GM12864 (cell line): ENCODE results near the gene TRAF2.

ENCODE experiments used
- DNase-seq: peaks from one replicate; pipeline ENCODE4 v3.0.0-alpha.2; 2011; ENCODE audit warnings: low read depth
- H3K4me3 ChIP-seq: 2 replicates; pipeline ENCODE4 v1.5.1; 2011; ENCODE audit warnings: mild to moderate bottlenecking, low read depth, low read length, control low read depth
- CTCF ChIP-seq: IDR thresholded peaks from 2 replicates; pipeline ENCODE4 v1.5.1; 2011; ENCODE audit warnings: low read depth, mild to moderate bottlenecking, moderate library complexity, low read length, control low read depth, inconsistent platforms; ENCODE audit errors: missing control alignments

TRAF2 gene

DNA sequence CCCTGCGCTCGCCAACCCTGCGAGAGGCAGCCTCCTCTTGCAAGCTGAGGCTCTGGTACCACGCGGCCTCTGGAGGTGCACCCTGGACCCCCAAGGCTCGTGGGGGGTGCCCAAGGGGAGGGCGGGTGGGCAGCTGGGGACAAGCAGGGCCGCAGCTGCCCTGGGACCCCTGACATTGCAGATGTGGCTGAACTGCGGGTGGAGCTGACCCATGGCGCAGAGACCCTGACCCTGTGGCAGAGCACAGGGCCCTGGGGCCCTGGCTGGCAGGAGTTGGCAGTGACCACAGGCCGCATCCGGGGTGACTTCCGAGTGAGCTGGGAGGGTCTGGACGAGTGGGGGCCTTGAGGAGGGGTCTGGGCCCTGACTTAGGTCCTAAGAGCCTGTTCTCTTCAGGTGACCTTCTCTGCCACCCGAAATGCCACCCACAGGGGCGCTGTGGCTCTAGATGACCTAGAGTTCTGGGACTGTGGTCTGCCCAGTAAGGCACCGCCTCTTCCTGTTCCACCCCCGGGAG is 32.7 kb upstream of the TRAF2 start:
- peak; percentile 36 for TF ChIP-seq CTCF
- no peak overlapping the region for H3K4me3 ChIP-seq

GRCh38 chr9:136854113-136854841 is 32.0 kb upstream of the TRAF2 start:
- no peak for TF ChIP-seq CTCF
- DNase-seq: no peak
- H3K4me3 ChIP-seq: no peak overlapping the region

More for the DNA sequence above, 32.7 kb upstream of the TRAF2 start:
- DNase-seq: no peak

DNA sequence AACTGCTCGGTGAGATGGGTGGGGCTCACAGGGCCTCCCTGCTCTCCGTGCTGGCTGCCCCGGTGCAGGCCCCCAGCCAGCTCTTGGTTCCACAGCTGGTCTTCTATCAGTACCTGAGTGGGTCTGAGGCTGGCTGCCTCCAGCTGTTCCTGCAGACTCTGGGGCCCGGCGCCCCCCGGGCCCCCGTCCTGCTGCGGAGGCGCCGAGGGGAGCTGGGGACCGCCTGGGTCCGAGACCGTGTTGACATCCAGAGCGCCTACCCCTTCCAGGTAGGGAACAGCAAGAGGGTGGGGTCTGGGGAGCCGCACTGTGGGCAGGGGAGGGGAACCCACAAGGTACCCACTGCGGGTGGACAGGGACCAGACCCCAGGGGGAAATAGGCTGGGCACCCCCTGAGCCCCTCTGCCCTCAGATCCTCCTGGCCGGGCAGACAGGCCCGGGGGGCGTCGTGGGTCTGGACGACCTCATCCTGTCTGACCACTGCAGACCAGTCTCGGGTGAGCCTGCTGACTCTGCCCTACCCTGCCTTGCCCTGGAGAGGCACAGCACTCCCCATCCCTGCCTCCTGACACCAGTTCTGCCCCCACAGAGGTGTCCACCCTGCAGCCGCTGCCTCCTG is 31.4 kb upstream of the TRAF2 start:
- no peak for TF ChIP-seq CTCF
- H3K4me3 ChIP-seq: no peak overlapping the region
- no peak for DNase-seq

GRCh38 chr9:136855461-136856078 is 30.7 kb upstream of the TRAF2 start:
- TF ChIP-seq CTCF: no peak
- no peak for DNase-seq
- H3K4me3 ChIP-seq: no peak overlapping the region

GRCh38 chr9:136856079-136856476 is 30.2 kb upstream of the TRAF2 start:
- H3K4me3 ChIP-seq: no peak overlapping the region
- DNase-seq: no peak
- TF ChIP-seq CTCF: no peak

DNA sequence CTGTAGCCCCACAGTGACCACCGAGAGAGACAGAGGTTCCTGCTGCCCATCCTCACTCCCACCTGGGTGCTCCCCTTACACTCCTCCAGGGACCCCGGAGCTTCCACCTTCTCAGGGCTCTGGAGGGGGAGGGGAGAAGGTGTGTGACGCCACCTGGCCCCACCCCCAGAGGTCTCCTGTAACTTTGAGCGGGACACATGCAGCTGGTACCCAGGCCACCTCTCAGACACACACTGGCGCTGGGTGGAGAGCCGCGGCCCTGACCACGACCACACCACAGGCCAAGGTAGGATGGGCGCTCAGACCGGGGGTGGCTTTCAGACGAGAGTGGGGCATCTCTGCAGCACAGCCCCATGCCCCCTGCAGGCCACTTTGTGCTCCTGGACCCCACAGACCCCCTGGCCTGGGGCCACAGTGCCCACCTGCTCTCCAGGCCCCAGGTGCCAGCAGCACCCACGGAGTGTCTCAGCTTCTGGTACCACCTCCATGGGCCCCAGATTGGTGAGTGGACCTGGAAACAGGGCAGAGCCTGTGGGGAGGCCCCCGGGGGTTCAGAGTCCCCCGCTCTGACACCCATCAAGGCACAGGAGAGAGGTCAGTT is 29.7 kb upstream of the TRAF2 start:
- peak; percentile 22 for TF ChIP-seq CTCF
- H3K4me3 ChIP-seq: no peak overlapping the region
- no peak for DNase-seq
